Measurements from ENCODE around the gene TOMM34. TPM values are rescaled to one million over a fixed set of nuclear protein-coding genes. Genes with fewer than 3 reads are reported as not detected.
A peak's percentile ranks its signal among the peaks of the same experiment; 100 is the strongest.

TOMM34 gene
- polyA plus RNA-seq, 1 of the 3 experiments (the other 2 are of a cell fraction), result 40.5 TPM

DNA sequence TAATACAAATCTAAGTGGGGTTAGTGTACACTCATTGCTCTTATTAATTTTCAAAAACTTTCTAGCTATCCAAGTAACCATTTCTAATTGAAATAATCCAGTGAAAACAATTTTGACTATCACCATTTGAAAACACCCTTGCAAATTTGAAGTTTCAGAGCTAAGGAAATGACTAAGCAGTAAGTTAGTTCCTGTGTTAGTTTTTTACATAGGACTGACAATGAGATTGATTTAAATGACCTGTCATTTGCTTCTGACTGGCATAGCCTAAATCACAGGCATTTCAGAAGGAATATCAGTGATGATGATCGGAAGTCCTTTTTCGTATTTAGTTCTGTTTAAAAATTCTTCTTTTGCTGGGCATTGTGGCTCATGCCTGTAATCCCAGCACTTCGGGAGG lies 33.1 kb upstream of the TOMM34 start:
- H3K4me3 ChIP-seq (ENCODE audit: low read depth in 2 of 2, low read length in 1 of 2), result no peak overlapping the region
- peaks cover 38 to 39% of the 10 kb centered on the region in 2 experiments for H3K36me3 ChIP-seq (replicated peaks in 1 of 2; ENCODE audit: control insufficient read depth in 1 of 2, insufficient read depth in 2 of 2, low read length in 1 of 2)
- no peaks in the 10 kb centered on the region for H3K27me3 ChIP-seq (ENCODE audit: insufficient read depth)
- H4K20me1 ChIP-seq (ENCODE audit: insufficient read depth), result no peaks in the 10 kb centered on the region
- H3K4me1 ChIP-seq (ENCODE audit: control insufficient read depth in 1 of 2, insufficient read depth in 2 of 2, low read depth in 1 of 2, low read length in 1 of 2), result peaks cover 3 to 13% of the 10 kb centered on the region in 2 experiments; a peak in 3 of 4 replicates
- H3K9ac ChIP-seq, result no peak overlapping the region; the same call in 1 of the 2 replicates
- no peak for DNase-seq
- H3K27ac ChIP-seq (ENCODE audit: low read depth in 2 of 2, low read length in 1 of 2), result no peak overlapping the region; a peak in 1 of 4 replicates
- ChIA-PET POLR2A (no interaction called here), CTCF (interaction anchor here (0.6 kb wide), 1 partner anchor 249 kb away, joined by 3 read pairs; no protein-coding TSS in a partner anchor)
- TF ChIP-seq, protein P1, sequence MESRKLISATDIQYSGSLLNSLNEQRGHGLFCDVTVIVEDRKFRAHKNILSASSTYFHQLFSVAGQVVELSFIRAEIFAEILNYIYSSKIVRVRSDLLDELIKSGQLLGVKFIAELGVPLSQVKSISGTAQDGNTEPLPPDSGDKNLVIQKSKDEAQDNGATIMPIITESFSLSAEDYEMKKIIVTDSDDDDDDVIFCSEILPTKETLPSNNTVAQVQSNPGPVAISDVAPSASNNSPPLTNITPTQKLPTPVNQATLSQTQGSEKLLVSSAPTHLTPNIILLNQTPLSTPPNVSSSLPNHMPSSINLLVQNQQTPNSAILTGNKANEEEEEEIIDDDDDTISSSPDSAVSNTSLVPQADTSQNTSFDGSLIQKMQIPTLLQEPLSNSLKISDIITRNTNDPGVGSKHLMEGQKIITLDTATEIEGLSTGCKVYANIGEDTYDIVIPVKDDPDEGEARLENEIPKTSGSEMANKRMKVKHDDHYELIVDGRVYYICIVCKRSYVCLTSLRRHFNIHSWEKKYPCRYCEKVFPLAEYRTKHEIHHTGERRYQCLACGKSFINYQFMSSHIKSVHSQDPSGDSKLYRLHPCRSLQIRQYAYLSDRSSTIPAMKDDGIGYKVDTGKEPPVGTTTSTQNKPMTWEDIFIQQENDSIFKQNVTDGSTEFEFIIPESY (IDR thresholded peaks at IDR 0.05; ENCODE audit: borderline replicate concordance, low read depth), result no peak
- TF ChIP-seq YY1 (IDR thresholded peaks at IDR 0.05; ENCODE audit: low read depth) (no peak), TCF12 (IDR thresholded peaks at IDR 0.05) (peak; percentile 8; the same call in 1 of the 2 replicates)
- TF ChIP-seq, protein P2, sequence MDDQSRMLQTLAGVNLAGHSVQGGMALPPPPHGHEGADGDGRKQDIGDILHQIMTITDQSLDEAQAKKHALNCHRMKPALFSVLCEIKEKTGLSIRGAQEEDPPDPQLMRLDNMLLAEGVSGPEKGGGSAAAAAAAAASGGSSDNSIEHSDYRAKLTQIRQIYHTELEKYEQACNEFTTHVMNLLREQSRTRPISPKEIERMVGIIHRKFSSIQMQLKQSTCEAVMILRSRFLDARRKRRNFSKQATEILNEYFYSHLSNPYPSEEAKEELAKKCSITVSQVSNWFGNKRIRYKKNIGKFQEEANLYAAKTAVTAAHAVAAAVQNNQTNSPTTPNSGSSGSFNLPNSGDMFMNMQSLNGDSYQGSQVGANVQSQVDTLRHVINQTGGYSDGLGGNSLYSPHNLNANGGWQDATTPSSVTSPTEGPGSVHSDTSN (IDR thresholded peaks at IDR 0.05), result peak; percentile 94
- 93% methylated on average over 3 of the region's 3 CpGs for WGBS (ENCODE audit: low lambda C conversion rate)
- H3F3A ChIP-seq (replicated peaks; ENCODE audit: insufficient read depth), result peaks cover 13% of the 10 kb centered on the region
- no peaks in the 10 kb centered on the region for H3K9me2 ChIP-seq
- no peaks in the 10 kb centered on the region for H3K9me3 ChIP-seq
- peak overlapping the region; percentile 23; the same call in 1 of the 2 replicates for H3K4me2 ChIP-seq
- H3K79me2 ChIP-seq (ENCODE audit: insufficient read depth), result peaks cover 30% of the 10 kb centered on the region
- H2AFZ ChIP-seq (ENCODE audit: low read depth), result no peak overlapping the region

DNA sequence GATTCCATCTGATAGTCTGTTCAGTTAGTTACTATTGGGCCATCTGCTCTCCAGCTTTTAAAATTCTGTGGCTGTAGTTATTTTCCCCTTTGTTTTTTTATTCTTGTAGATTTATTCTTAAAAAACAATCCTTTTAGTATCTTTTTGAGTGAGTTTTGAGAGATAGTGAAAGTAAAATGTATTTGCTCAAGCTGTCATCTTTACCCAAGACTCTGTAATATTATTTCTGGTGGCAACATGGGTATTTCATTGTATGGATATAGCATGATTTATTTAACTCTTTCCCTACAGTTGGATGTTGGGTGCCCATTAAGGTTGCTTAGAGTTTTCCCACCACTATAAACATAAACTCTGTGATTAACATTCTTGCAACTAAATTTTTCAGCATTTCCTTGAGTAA lies 30.8 kb upstream of the TOMM34 start:
- Histone ChIP-seq H3K4me1 (ENCODE audit: control insufficient read depth in 1 of 2, insufficient read depth in 2 of 2, low read depth in 1 of 2, low read length in 1 of 2) (peaks cover 3 to 13% of the 10 kb centered on the region in 2 experiments; a peak in 3 of 4 replicates), H3F3A (replicated peaks; ENCODE audit: insufficient read depth) (peaks cover 13% of the 10 kb centered on the region), H3K79me2 (ENCODE audit: insufficient read depth) (peaks cover 30% of the 10 kb centered on the region), H3K4me3 (ENCODE audit: low read depth in 2 of 2, low read length in 1 of 2) (peak overlapping the region in 1 of 2 experiments; percentile 19; a peak in 2 of 4 replicates), H3K9me2 (no peaks in the 10 kb centered on the region), H3K4me2 (peak overlapping the region; percentile 30), H4K20me1 (ENCODE audit: insufficient read depth) (no peaks in the 10 kb centered on the region), H3K9ac (0 out of 2 replicates have a peak overlapping the region, but pooled peaks have one; percentile 0), H3K36me3 (replicated peaks in 1 of 2; ENCODE audit: control insufficient read depth in 1 of 2, insufficient read depth in 2 of 2, low read length in 1 of 2) (peaks cover 26 to 34% of the 10 kb centered on the region in 2 experiments), H2AFZ (ENCODE audit: low read depth) (no peak overlapping the region), H3K27ac (ENCODE audit: low read depth in 2 of 2, low read length in 1 of 2) (no peak overlapping the region), H3K9me3 (no peaks in the 10 kb centered on the region), H3K27me3 (ENCODE audit: insufficient read depth) (no peaks in the 10 kb centered on the region)
- TF ChIP-seq SIN3A (IDR thresholded peaks at IDR 0.05; ENCODE audit: borderline replicate concordance, low read depth, low read length), result no peak
- TF ChIP-seq, protein P1 (IDR thresholded peaks at IDR 0.05; ENCODE audit: borderline replicate concordance, low read depth), result no peak
- no peak for TF ChIP-seq GABPA (IDR thresholded peaks at IDR 0.05; ENCODE audit: low read depth)
- TF ChIP-seq FOSL2 (IDR thresholded peaks at IDR 0.05; ENCODE audit: borderline replicate concordance, low read depth), result no peak
- TF ChIP-seq MEF2A (IDR thresholded peaks at IDR 0.05; ENCODE audit: borderline replicate concordance, low read depth), result no peak
- no peak for TF ChIP-seq TAF1 (IDR thresholded peaks at IDR 0.05; ENCODE audit: borderline replicate concordance, low read depth, low read length)
- TF ChIP-seq RAD21 (IDR thresholded peaks at IDR 0.05; ENCODE audit: low read length), result no peak
- CTCF ChIA-PET, result interaction anchor here (0.6 to 1.0 kb wide), 2 partner anchors 226 to 259 kb away, joined by 3 read pairs; no protein-coding TSS in a partner anchor
- no peak for DNase-seq
- POLR2A ChIA-PET, result no interaction called here

Data from SK-N-SH (cell line).